ENCODE measurements around the gene IAH1.

- TF ChIP-seq CTCF (IDR thresholded peaks at IDR 0.05) (no peak), POLR2A (IDR thresholded peaks at IDR 0.05) (no peak)
These were observed 1.8 kb upstream of the IAH1 start for GRCh38 chr2:9472511-9472910.

All from body of pancreas (tissue), 4 donors.